Measurements from ENCODE around the gene PTPRD. TPM values are rescaled to one million over a fixed set of nuclear protein-coding genes. Genes with fewer than 3 reads are reported as not detected.
"Not testable (repeated sequence)": the region's sequence is repeated elsewhere in the genome, so short reads cannot be mapped to it uniquely, and the experiment has no call there.

The PTPRD gene
- total RNA-seq, 4 donors from 2014 or later: 85.8 to 169 (median 135) TPM

DNA sequence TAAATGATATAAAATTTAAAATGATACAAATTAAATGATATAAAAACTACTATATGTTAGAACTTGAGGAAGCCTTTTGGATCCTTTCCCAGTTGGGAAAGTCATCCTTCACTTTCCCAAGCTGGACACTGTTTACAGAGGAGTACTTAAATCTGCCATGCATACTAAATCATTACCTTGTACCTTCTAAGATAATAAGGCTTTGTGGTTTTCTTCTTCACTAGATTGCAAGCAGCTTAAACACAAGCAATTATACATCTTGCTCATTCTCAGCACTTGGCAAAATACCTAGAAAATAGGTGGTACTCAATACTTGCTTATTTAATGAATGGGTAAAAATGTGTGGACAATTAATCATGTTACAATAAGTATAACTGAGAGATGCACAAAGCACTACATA, 666.8 kb downstream of the PTPRD start:
- TF ChIP-seq CTCF (IDR thresholded peaks at IDR 0.05): no peak
- TF ChIP-seq POLR2A (IDR thresholded peaks at IDR 0.05): no peak

DNA sequence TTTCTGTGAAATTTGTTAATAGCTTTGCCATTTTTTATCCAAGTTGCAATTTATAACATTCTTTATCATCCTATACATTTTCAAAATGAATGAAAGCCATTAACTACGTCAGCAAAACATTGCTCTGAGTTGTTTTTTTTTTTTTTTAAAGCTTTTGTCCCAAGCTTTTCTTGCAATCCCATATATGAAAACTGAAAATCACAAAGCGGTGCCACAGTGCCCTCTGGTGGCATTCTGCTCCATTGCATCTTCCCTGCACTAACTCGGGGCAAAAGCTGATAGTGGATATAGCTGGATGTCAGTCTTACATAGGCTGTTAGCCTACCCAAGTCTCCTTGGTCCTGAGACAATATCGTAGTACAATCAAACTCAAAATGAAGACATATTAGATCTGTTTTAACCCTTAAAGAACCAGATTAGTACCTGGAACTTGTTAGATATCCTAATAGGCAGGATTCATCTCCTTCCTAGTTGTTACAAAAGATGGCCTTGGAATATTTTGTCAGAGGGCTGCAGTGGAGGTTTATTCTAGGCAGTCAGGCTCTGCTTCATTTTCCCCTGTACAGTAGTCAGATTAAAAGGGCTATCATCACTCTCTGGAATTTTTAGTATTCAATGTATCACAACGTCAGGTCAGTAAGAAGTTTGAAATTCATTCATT, 669.9 kb downstream of the PTPRD start:
- Histone ChIP-seq H3K27me3 (no peaks in the 10 kb centered on the region), H3K4me3 (no peak overlapping the region), H3K27ac (no peak overlapping the region), H3K9me3 (no peaks in the 10 kb centered on the region), H3K4me1 (no peaks in the 10 kb centered on the region), H3K36me3 (no peaks in the 10 kb centered on the region)
- TF ChIP-seq POLR2A (IDR thresholded peaks at IDR 0.05) (no peak), CTCF (IDR thresholded peaks at IDR 0.05) (peak in 5 of 6 experiments; percentile 28 to 86 (median 79))
- DNase-seq: peak; percentile 16 to 81 (median 72)

More for the DNA sequence above, 666.8 kb downstream of the PTPRD start:
- Histone ChIP-seq H3K27me3 (no peaks in the 10 kb centered on the region), H3K4me3 (no peak overlapping the region), H3K27ac (no peak overlapping the region), H3K4me1 (no peaks in the 10 kb centered on the region), H3K9me3 (no peaks in the 10 kb centered on the region), H3K36me3 (no peaks in the 10 kb centered on the region)
- DNase-seq: no peak

DNA sequence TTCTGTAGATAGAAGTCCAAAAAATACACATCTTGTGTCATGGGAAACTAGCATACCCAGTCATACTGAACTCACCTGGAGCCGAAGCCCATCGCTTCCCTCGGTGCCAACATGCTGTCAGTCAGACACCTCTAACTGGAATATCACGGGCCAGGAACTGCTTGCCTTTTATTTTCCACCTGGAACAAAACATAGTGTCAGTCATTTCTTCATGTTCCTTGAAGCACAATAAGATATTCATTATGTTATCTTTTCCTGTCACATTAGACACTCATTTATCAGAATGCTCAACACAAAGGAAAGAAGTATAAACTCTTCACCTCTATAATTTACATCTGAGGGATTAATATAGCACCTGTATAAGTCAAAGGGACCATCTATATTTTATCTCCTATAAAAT, 674.4 kb downstream of the PTPRD start:
- H3K4me1 ChIP-seq: no peaks in the 10 kb centered on the region
- no peaks in the 10 kb centered on the region for H3K36me3 ChIP-seq
- DNase-seq: no peak
- H3K9me3 ChIP-seq: no peaks in the 10 kb centered on the region
- no peaks in the 10 kb centered on the region for H3K27me3 ChIP-seq
- no peak overlapping the region for H3K4me3 ChIP-seq
- H3K27ac ChIP-seq: no peak overlapping the region
- TF ChIP-seq CTCF (IDR thresholded peaks at IDR 0.05) (no peak), POLR2A (IDR thresholded peaks at IDR 0.05) (no peak)

DNA sequence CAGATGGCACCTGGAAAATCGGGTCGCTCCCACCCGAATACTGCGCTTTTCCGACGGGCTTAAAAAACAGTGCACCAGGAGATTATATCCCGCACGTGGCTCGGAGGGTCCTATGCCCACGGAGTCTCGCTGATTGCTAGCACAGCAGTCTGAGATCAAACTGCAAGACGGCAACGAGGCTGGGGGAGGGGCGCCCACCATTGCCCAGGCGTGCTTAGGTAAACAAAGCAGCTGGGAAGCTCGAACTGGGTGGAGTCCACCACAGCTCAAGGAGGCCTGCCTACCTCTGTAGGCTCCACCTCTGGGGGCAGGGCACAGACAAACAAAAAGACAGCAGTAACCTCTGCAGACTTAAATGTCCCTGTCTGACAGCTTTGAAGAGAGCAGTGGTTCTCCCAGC, 681.3 kb downstream of the PTPRD start:
- not testable (repeated sequence) for H3K9me3 ChIP-seq, DNase-seq, H3K4me1 ChIP-seq, H3K36me3 ChIP-seq, H3K27me3 ChIP-seq
- peak overlapping the region in 1 of 4 donors; percentile 52 for H3K27ac ChIP-seq
- H3K4me3 ChIP-seq: peak overlapping the region in 2 of 4 donors; percentile 13 to 25

DNA sequence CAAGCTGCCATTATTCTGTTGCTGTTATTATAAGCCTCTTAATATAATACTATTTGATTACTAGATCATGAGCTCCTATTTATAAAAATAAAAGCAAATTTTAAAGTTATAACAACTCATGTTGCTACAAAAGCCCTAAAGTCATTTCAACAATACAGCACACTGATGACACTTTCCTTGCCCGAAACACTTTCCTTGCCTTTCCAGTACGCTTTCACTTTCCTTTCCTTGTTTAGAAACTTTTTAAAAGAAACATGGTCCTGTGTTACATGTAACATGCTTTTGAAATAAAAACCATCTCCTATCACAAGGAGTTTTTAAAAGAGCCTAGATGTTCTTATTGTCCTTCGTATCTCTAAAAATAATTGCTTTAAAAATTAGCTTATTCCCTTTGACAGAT, 688.4 kb downstream of the PTPRD start:
- no peak for DNase-seq
- Histone ChIP-seq H3K27me3 (no peaks in the 10 kb centered on the region), H3K4me3 (peak overlapping the region in 2 of 4 donors; percentile 5 to 23), H3K4me1 (no peaks in the 10 kb centered on the region), H3K27ac (no peak overlapping the region), H3K36me3 (no peaks in the 10 kb centered on the region), H3K9me3 (no peaks in the 10 kb centered on the region)
- no peak for TF ChIP-seq POLR2A (IDR thresholded peaks at IDR 0.05)
- no peak for TF ChIP-seq CTCF (IDR thresholded peaks at IDR 0.05)

DNA sequence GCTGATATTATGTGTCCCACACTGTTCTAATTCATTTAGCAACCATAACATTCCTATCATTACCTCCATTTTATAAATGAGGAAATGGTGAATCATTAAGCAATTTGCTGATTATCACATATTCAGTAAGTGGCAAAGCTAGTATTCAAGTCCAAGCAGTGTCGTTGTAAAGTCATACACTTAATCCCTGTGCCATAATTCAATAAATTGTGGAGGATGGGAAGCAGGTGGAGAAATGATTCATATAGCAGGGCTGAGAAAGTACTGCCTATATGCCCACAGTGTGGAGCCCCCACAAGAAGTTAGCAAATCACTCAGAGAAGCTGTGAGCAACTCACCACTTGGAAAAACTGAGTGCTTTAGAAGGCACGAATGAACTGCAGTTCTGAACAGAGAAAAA, 691.0 kb downstream of the PTPRD start:
- TF ChIP-seq POLR2A (IDR thresholded peaks at IDR 0.05) (no peak), CTCF (IDR thresholded peaks at IDR 0.05) (no peak)
- no peaks in the 10 kb centered on the region for H3K36me3 ChIP-seq
- H3K4me3 ChIP-seq: no peak overlapping the region
- no peak for DNase-seq
- H3K4me1 ChIP-seq: no peaks in the 10 kb centered on the region
- H3K27me3 ChIP-seq: no peaks in the 10 kb centered on the region
- H3K9me3 ChIP-seq: no peaks in the 10 kb centered on the region
- peak overlapping the region in 1 of 4 donors; percentile 36 for H3K27ac ChIP-seq

Data from Peyer's patch (tissue), 4 donors.